Neural crest cell (in vitro differentiated cells): ENCODE data around the gene ZNF689. TPM values are rescaled to one million over a fixed set of nuclear protein-coding genes. Genes with fewer than 3 reads are reported as not detected.

Experiments
- DNase-seq: peaks from one replicate; pipeline ENCODE4 v3.0.0; 2021; ENCODE audit warnings: low read depth, mixed read lengths, low spot score
- H3K27ac Mint-ChIP-seq: one replicate; pipeline ENCODE4 v1.8.0; 2021; ENCODE audit warnings: mild to moderate bottlenecking, mixed read lengths; ENCODE audit not compliant: unreplicated experiment
- H3K27me3 Mint-ChIP-seq: 2 replicates; pipeline ENCODE4 v1.8.0; 2021; ENCODE audit warnings: low read depth, mild to moderate bottlenecking, mixed read lengths
- H3K36me3 Mint-ChIP-seq: 2 replicates; pipeline ENCODE4 v1.8.0; 2021; ENCODE audit warnings: low read depth, mild to moderate bottlenecking, mixed read lengths
- H3K4me1 Mint-ChIP-seq: 2 replicates; pipeline ENCODE4 v1.8.0; 2021; ENCODE audit warnings: mixed read lengths
- H3K4me3 Mint-ChIP-seq: one replicate; pipeline ENCODE4 v1.8.0; 2021; ENCODE audit warnings: mild to moderate bottlenecking, mixed read lengths
- H3K9me3 Mint-ChIP-seq: 2 replicates; pipeline ENCODE4 v1.8.0; 2021; ENCODE audit warnings: mixed read lengths
- CTCF ChIP-seq: fragments of 200-600 bp; sonication (generic); conservative IDR thresholded peaks from 2 replicates; pipeline ENCODE4 v1.5.0; 2021; ENCODE audit warnings: antibody characterized with exemption, mild to moderate bottlenecking
- total RNA-seq: library from RNA; stranded (reverse); gene quantifications from 2 replicates; pipeline ENCODE4 v1.2.1, GENCODE V29; 2021

ZNF689 gene
- total RNA-seq, 1 donor from 2014 or later: 23.0 TPM

DNA sequence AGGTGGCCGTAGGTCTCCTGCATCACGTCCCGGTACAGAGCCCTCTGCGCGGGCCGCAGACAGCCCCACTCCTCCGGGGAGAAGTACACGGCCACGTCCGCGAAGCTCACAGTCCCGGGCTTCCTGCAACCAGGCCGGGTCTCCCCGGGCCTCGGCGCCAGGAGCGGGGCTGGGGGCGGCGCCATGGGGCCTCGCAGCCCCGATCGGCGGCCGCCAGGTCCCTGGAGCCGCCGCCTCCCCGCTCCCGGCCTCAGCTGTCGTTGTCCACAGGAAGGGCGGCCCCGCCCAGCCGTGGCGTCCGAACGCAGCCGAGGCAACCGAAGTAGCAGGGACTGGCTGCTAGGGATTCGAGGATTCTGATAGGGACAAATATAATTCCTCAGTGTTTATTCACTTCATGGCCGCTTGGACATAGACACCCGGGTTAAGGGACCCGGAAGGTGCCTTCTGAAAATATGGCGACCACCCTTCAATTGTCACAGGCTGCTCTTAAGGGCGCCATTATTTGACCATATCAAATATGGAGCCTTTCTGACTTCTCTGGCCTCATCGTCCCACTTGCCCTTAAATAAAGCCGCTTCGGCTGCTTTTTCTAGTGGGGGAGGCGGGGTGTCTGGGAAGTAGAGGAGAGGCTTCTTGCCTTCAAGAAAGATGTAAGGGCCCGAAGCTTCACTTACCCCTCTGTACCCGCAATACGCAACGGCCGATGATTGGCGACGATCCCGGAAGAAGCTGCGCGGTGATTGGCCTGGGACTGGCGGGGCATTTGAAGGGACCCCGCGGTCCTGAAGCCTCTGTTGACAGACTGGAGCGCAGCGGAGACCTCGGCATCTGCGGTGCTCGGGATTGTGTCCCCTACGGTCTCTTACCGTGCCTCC is 38.5 kb downstream of the ZNF689 start, which contains the start of gene ZNF688:
Gene ZNF688, minus strand, starts transcription at position 270 of the 878 bp plus-strand sequence. Its CDS starts 85 bp downstream, at position 185.
- H3K36me3 Mint-ChIP-seq: no peaks in the 10 kb centered on the region
- DNase-seq: peak; percentile 81
- H3K9me3 Mint-ChIP-seq: no peaks in the 10 kb centered on the region
- H3K27ac Mint-ChIP-seq: peak within 1 kb of the TSS; percentile 96
- H3K27me3 Mint-ChIP-seq: no peaks in the 10 kb centered on the region
- TF ChIP-seq CTCF: no peak
- peak within 1 kb of the TSS; percentile 96 for H3K4me3 Mint-ChIP-seq
- peaks cover 25% of the 10 kb centered on the region for H3K4me1 Mint-ChIP-seq

GRCh38 chr16:30570636-30571444 is 39.3 kb downstream of the ZNF689 start:
- H3K36me3 Mint-ChIP-seq: no peaks in the 10 kb centered on the region
- peak overlapping the region; percentile 96 for H3K27ac Mint-ChIP-seq
- no peak for TF ChIP-seq CTCF
- no peaks in the 10 kb centered on the region for H3K9me3 Mint-ChIP-seq
- H3K27me3 Mint-ChIP-seq: no peaks in the 10 kb centered on the region
- peaks cover 32% of the 10 kb centered on the region for H3K4me1 Mint-ChIP-seq
- peak overlapping the region; percentile 96 for H3K4me3 Mint-ChIP-seq
- peak; percentile 23 for DNase-seq

DNA sequence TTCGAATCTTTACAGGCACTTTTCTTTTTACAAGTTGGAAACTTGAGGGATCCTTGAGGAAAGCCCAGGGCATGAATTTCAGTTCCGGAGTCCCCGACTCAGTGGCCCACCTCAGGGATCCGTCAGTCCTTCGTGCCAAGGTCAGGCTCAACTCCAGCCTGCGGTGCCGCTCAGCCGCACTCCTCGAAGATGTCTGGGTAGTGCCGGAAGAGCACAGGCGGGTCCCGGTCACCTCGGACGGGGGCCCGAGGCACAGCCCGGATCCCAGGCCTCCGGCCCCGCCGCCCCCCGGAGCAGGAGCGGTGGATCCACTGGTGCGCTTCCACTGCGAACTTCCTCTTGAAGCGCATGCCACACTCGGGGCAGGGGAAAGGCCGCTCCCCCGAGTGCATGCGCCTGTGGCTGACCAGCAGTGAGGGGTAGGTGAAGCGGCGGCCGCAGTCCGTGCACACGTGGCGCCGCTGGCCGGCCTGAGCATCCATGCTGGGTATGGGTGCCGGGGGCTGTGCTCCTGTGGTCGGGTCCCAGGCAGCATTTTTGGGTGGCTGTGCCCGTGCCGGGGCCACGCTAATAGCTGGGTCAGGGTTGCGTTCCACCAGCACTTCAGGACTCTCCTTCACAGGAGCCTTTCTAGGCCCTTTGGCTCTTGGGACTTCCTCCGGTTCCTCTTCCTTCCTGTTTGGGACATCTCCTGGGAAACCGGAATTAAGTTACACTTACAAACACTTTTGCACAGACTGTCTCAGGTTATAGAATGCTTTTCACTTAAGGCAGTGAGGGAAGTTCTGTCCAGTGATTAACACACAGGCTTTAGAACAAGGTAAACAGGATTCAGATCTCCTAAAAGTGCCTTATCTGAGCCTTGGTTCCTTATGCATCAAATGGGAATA is 40.2 kb downstream of the ZNF689 start:
- TF ChIP-seq CTCF: no peak
- no peak overlapping the region for H3K27ac Mint-ChIP-seq
- no peak for DNase-seq
- H3K27me3 Mint-ChIP-seq: no peaks in the 10 kb centered on the region
- H3K36me3 Mint-ChIP-seq: no peaks in the 10 kb centered on the region
- no peaks in the 10 kb centered on the region for H3K9me3 Mint-ChIP-seq
- H3K4me1 Mint-ChIP-seq: peaks cover 33% of the 10 kb centered on the region
- peak overlapping the region; percentile 96 for H3K4me3 Mint-ChIP-seq

- Mint-ChIP-seq H3K9me3 (no peaks in the 10 kb centered on the region), H3K27me3 (no peaks in the 10 kb centered on the region), H3K4me3 (no peak overlapping the region), H3K4me1 (peaks cover 29% of the 10 kb centered on the region), H3K27ac (no peak overlapping the region), H3K36me3 (no peaks in the 10 kb centered on the region)
- TF ChIP-seq CTCF: no peak
- DNase-seq: no peak
These were observed 40.9 kb downstream of the ZNF689 start for GRCh38 chr16:30569281-30569680.
